Measurements from ENCODE around the gene SLC2A8. TPM values are rescaled to one million over a fixed set of nuclear protein-coding genes. Genes with fewer than 3 reads are reported as not detected.

Gene SLC2A8
- total RNA-seq, result 1 to 10 TPM; 1.6 to 2.1 TPM

- ATAC-seq (peak; percentile 96), DNase-seq (peak; percentile 93)
- peaks cover 6% of the 10 kb centered on the region for H3K4me1 Mint-ChIP-seq (ENCODE audit: low read depth)
- no peaks in the 10 kb centered on the region for H3K36me3 Mint-ChIP-seq (ENCODE audit: low read depth)
- no peak for TF ChIP-seq CTCF (IDR thresholded peaks at IDR 0.05)
- peaks cover 62% of the 10 kb centered on the region for H3K27me3 Mint-ChIP-seq
- peak within 1 kb of the TSS; percentile 51 for H3K4me3 Mint-ChIP-seq
- intact Hi-C loops (cut with micrococcal nuclease), result loop anchor here (10.0 kb wide), 1 partner anchor 172 kb away; no protein-coding TSS in a partner anchor
- CTCF ChIA-PET, result interaction anchor here (0.6 to 3.4 kb wide), 7 partner anchors 11 to 182 kb away, joined by 3 to 10 read pairs (median 5); partner anchors contain the start of gene ZNF79
- no peak within 1 kb of the TSS for H3K27ac Mint-ChIP-seq
- POLR2A ChIA-PET, result interaction anchor here (0.8 to 1.7 kb wide), 3 partner anchors 9 to 54 kb away, joined by 3 to 10 read pairs (median 4); partner anchors contain the start of genes LRSAM1, RPL12 and ZNF79
- no peaks in the 10 kb centered on the region for H3K9me3 Mint-ChIP-seq
Measured at GRCh38 chr9:127396808-127397645, at the start of gene SLC2A8. Gene SLC2A8, plus strand, starts transcription at chr9:127397169. Its CDS starts 62 bp downstream, at chr9:127397231.

- H3K4me1 Mint-ChIP-seq (ENCODE audit: low read depth), result no peaks in the 10 kb centered on the region
- H3K27ac Mint-ChIP-seq, result no peak overlapping the region
- ATAC-seq (no peak), DNase-seq (no peak)
- intact Hi-C loops (cut with micrococcal nuclease), result no loop called here
- no peak overlapping the region for H3K4me3 Mint-ChIP-seq
- CTCF ChIA-PET, result no interaction called here
- TF ChIP-seq CTCF (IDR thresholded peaks at IDR 0.05), result no peak
- no peaks in the 10 kb centered on the region for H3K36me3 Mint-ChIP-seq (ENCODE audit: low read depth)
- no peaks in the 10 kb centered on the region for H3K9me3 Mint-ChIP-seq
- POLR2A ChIA-PET, result interaction anchor here (0.7 kb wide), 1 partner anchor 1579 kb away, joined by 3 read pairs; no protein-coding TSS in a partner anchor
- H3K27me3 Mint-ChIP-seq, result peaks cover 7% of the 10 kb centered on the region
Measured at GRCh38 chr9:127347831-127348776, 48.9 kb upstream of the SLC2A8 start.

GRCh38 chr9:127349483-127350113, 47.4 kb upstream of the SLC2A8 start:
- ChIA-PET POLR2A (interaction anchor here (0.7 kb wide), 1 partner anchor 71 kb away, joined by 3 read pairs; no protein-coding TSS in a partner anchor), CTCF (no interaction called here)

More at GRCh38 chr9:127349483-127350113, 47.4 kb upstream of the SLC2A8 start:
- Mint-ChIP-seq H3K36me3 (ENCODE audit: low read depth) (no peaks in the 10 kb centered on the region), H3K9me3 (no peaks in the 10 kb centered on the region), H3K4me1 (ENCODE audit: low read depth) (no peaks in the 10 kb centered on the region), H3K27ac (no peak overlapping the region), H3K27me3 (peaks cover 19% of the 10 kb centered on the region), H3K4me3 (no peak overlapping the region)
- ATAC-seq (no peak), DNase-seq (no peak)
- intact Hi-C loops (cut with micrococcal nuclease), result no loop called here
- no peak for TF ChIP-seq CTCF (IDR thresholded peaks at IDR 0.05)

Measured in activated CD8-positive, alpha-beta T cell treated with anti-CD3 and anti-CD28 coated beads for 36 hours (primary cell).